Right lobe of liver (tissue), 4 donors: ENCODE results near the gene FBLN1.

ENCODE experiments used
- POLR2A ChIP-seq: fragments of 450-650 bp; IDR thresholded peaks from one replicate; pipeline ENCODE4 v1.6.1; 2017; ENCODE audit warnings: antibody characterized with exemption, mild to moderate bottlenecking
- TF ChIP-seq, protein P1 (sequence below), 4 donors: fragments of 200-600 bp in 3 of 4; fragments of 450-650 bp in 1 of 4; IDR thresholded peaks; one replicate each; pipeline versions ENCODE4 v1.5.1 to v1.8.0; 2016 to 2022; ENCODE audit warnings: antibody characterized with exemption in 4 of 4, mild to moderate bottlenecking in 2 of 4
- donor health status: DM: no; HTN: no; CAD: no.
- donor health status: DM: no; HTN: no; CAD: no.
- donor health status: DM: no; HTN: yes; CAD: no.

DNA sequence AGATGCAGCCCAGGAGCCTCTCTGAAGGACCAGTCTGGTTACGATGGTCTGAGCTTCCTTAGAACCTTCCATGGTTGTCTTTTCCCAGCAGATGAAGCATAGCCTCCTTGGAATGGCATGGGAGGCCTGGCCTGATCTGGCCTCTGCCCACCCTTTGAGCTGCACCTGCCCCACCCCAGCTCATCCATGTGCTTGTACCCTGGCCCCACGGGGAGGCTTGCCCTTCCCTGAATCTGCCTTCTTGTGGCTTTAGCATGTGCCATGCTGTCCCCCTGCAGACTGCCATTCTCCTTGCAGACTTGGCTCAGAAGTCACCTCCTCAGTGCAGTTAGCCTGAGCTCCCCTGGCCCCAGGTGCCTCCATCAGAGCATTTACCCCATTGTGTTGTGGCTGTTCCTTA is 62.5 kb downstream of the FBLN1 start:
- TF ChIP-seq, protein P1, sequence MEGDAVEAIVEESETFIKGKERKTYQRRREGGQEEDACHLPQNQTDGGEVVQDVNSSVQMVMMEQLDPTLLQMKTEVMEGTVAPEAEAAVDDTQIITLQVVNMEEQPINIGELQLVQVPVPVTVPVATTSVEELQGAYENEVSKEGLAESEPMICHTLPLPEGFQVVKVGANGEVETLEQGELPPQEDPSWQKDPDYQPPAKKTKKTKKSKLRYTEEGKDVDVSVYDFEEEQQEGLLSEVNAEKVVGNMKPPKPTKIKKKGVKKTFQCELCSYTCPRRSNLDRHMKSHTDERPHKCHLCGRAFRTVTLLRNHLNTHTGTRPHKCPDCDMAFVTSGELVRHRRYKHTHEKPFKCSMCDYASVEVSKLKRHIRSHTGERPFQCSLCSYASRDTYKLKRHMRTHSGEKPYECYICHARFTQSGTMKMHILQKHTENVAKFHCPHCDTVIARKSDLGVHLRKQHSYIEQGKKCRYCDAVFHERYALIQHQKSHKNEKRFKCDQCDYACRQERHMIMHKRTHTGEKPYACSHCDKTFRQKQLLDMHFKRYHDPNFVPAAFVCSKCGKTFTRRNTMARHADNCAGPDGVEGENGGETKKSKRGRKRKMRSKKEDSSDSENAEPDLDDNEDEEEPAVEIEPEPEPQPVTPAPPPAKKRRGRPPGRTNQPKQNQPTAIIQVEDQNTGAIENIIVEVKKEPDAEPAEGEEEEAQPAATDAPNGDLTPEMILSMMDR (IDR thresholded peaks at IDR 0.05), result no peak
- TF ChIP-seq POLR2A, result no peak
